Motor neuron (in vitro differentiated cells): ENCODE data around the gene NPAS1. TPM values are rescaled to one million over a fixed set of nuclear protein-coding genes. Genes with fewer than 3 reads are reported as not detected.
"Not testable (repeated sequence)": the region's sequence is repeated elsewhere in the genome, so short reads cannot be mapped to it uniquely, and the experiment has no call there.

Experiments used
- ATAC-seq, 8 experiments: fragments of 200-7000 bp; cut with Tn5 transposase; replicated peaks in 6 of 8; 2 replicates each; pipeline ENCODE4 v1.8.0; 2021; ENCODE audit warnings: mild to moderate bottlenecking in 8 of 8, moderate library complexity in 8 of 8
- H3K27ac ChIP-seq, 2 donors: fragments of 250-450 bp; sonication (Bioruptor Pico); 2 replicates each; pipeline ENCODE4 v1.9.0; 2021; ENCODE audit warnings: antibody characterized with exemption in 2 of 2, mild to moderate bottlenecking in 2 of 2, moderate library complexity in 1 of 2
- H3K4me1 ChIP-seq, 2 donors: fragments of 250-450 bp; sonication (Bioruptor Pico); replicated peaks in 1 of 2; 2 replicates each; pipeline ENCODE4 v1.6.1; 2021; ENCODE audit warnings: antibody characterized with exemption in 2 of 2, mild to moderate bottlenecking in 2 of 2, moderate library complexity in 1 of 2
- H3K4me3 ChIP-seq, 5 donors: fragments of 250-450 bp; sonication (Bioruptor Pico); 2 replicates each; pipeline ENCODE4 v1.9.0; 2021; ENCODE audit warnings: antibody characterized with exemption in 5 of 5, mild to moderate bottlenecking in 5 of 5, moderate library complexity in 4 of 5
- WGBS, 10 experiments: fragments of 450-650 bp; shearing (Covaris generic); methylation state at CpG; one replicate each; pipeline ENCODE4 v1.0.0; 2022; 5-methylcytosine and 5-hydroxymethylcytosine counted together
- in situ Hi-C, 9 experiments: fragments of 400-800 bp; cut with MboI; loops; one replicate each; pipeline ENCODE4 v1.15.0; 2021; ENCODE audit warnings: low sequenced_read_pairs in 9 of 9, low pct_unique_long_range_greater_than_20kb in 2 of 9; ENCODE audit not compliant: unreplicated experiment in 9 of 9
- total RNA-seq, 8 experiments: library from RNA; unstranded; fragments of 300-600 nt; gene quantifications; 2 replicates each; pipeline versions ENCODE4 v1.2.3 to v1.2.4, GENCODE V29; 2022

Gene NPAS1
- total RNA-seq, 8 experiments from 2014 or later, result 0.63 to 3.8 (median 1.6) TPM

DNA sequence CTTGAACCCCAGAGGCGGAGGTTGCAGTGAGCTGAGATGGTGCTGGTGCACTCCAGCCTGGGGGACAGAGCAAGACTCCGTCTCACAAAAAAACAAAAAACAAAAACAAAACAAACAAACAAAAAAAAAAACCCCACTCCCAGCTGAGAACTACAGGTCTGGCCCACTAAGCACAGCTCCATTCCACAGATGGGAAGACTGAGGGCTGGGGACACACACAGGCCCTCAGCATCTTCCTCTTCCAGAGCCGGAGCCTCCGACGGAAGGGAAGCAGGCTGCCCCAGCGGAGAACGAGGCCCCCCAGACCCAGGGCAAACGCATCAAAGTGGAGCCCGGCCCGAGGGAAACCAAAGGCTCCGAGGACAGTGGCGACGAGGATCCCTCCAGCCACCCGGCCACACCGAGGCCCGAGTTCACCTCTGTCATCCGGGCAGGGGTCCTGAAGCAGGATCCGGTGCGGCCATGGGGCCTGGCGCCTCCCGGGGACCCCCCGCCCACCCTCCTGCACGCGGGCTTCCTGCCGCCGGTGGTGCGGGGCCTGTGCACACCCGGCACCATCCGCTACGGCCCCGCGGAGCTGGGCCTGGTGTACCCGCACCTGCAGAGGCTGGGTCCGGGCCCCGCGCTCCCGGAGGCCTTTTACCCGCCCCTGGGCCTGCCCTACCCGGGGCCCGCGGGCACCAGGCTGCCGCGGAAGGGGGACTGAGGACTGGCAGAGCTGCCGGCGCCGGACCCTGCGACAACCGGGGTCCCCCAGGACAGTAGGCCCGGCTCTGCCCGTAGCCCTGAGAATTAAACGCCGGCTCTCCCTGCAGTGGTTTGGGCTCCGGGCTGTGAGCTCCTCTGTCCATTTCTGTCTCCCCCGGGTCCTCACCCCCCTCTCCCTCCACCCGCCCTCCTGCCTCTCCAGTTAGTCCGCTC, 25.6 kb downstream of the NPAS1 start:
- Histone ChIP-seq H3K27ac (no peak overlapping the region), H3K4me1 (peaks cover 6 to 7% of the 10 kb centered on the region in 2 donors), H3K4me3 (no peak overlapping the region)
- ATAC-seq, result no peak
- WGBS, 10 experiments, result 100% methylated on average over 1 to 6 of the region's 56 CpGs; no CpG with 5 or more reads in 4 of the 10 experiments
- in situ Hi-C loops, result no loop called here

- 100% methylated on average over 1 of the region's 45 CpGs; no CpG with 5 or more reads in 8 of the 10 experiments for WGBS, 10 experiments
- ATAC-seq, result no peak
- Histone ChIP-seq H3K4me3 (no peak overlapping the region), H3K27ac (no peak overlapping the region), H3K4me1 (peaks cover 6 to 7% of the 10 kb centered on the region in 2 donors)
- in situ Hi-C loops, result no loop called here
Measured at GRCh38 chr19:47045867-47046470, 26.3 kb downstream of the NPAS1 start.

DNA sequence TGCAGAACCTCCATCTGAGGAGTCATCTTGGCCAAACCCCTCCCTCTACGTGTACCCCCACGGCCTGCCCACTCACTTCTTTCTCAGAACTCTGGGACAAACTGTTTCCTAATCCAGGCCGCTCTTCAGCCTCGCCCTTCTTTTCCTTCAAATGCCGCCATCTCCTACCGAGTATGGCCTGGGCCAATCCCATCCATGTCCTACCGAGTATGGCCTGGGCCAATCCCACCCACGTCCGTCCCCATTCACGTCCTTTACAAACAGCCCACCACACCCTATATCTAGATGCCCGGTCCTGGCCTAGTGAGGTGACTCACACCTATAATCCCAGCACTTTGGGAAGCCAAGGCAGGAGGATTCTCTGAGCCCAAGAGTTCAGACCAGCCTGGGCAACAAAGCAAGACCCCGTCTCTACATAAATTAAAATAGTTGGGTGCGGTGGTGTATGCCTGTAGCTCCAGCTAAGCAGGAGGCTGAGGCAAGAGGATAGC, 27.7 kb downstream of the NPAS1 start:
- peak overlapping the region; percentile 76 to 84 for H3K27ac ChIP-seq
- in situ Hi-C loops, result no loop called here
- ATAC-seq, result no peak
- 56 to 90% (median 82%) methylated on average over 1 to 9 of the region's 13 CpGs; no CpG with 5 or more reads in 3 of the 10 experiments for WGBS, 10 experiments
- peaks cover 6 to 7% of the 10 kb centered on the region in 2 donors for H3K4me1 ChIP-seq
- peak overlapping the region; percentile 72 to 93 (median 87) for H3K4me3 ChIP-seq

- in situ Hi-C loops, result no loop called here
- Histone ChIP-seq H3K4me1 (peaks cover 6 to 7% of the 10 kb centered on the region in 2 donors), H3K27ac (peak overlapping the region; percentile 76 to 84), H3K4me3 (peak overlapping the region; percentile 72 to 93 (median 87))
- WGBS, 10 experiments, result 0 to 25% (median 0%) methylated on average over 1 to 9 of the region's 42 CpGs; no CpG with 5 or more reads in 4 of the 10 experiments
- ATAC-seq, result peak; percentile 59 to 79 (median 76)
Measured at GRCh38 chr19:47047763-47048405, 28.2 kb downstream of the NPAS1 start.

- WGBS, 10 experiments, result 0 to 83% (median 47%) methylated on average over 1 to 7 of the region's 9 CpGs; no CpG with 5 or more reads in 2 of the 10 experiments
- in situ Hi-C loops, result no loop called here
- peak in 3 of 8 experiments; percentile 20 to 54 (median 39) for ATAC-seq
- H3K4me3 ChIP-seq, result peak overlapping the region in 2 of 5 donors; percentile 2 to 9
- no peak overlapping the region for H3K27ac ChIP-seq
- peaks cover 6 to 7% of the 10 kb centered on the region in 2 donors for H3K4me1 ChIP-seq
Measured at GRCh38 chr19:47049307-47049700, 29.7 kb downstream of the NPAS1 start.

DNA sequence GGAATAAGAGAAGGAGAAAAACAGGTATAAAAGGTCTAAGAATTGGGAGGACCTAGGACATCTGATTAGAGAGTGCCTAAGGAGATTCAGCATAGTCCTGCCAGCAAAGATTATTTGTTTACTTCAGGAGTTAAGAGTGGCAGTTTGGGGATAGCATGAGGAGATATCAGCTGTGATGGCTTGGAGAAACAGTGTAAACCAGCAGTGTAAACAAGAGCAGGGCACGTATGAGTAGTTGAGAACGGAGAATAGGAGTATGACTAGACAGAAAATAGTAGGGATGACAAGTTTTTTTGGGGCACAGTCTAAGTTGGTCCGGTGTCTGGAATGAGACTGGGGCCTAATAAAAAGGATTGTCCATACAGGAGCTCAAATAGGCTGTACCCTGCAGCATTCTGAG, 30.9 kb downstream of the NPAS1 start:
- ATAC-seq, H3K4me3 ChIP-seq, in situ Hi-C loops, H3K4me1 ChIP-seq, H3K27ac ChIP-seq: not testable (repeated sequence)
- WGBS, 10 experiments, result no CpG with 5 or more reads among the region's 3 CpGs

DNA sequence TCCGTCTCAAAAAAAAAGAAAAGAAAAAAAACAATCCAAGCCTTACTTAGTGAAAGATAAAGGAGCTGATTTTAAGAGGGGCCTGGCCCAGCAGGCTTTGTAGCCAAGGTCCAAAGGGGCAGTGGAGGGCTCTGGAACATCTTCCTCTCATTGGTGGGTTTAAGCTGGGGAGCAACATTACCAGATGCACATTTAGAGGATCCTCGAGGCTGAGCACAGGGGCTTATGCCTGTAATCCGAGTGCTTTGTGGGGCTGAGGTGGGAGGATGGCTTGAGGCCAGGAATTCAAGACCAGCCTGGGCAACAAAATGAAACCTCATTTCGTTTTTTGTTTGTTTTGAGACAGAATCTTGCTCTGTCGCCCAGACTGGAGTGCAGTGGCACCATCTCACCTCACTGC, 36.8 kb downstream of the NPAS1 start:
- Histone ChIP-seq H3K4me3 (no peak overlapping the region), H3K4me1 (no peaks in the 10 kb centered on the region), H3K27ac (no peak overlapping the region)
- peak in 1 of 8 experiments; percentile 36 for ATAC-seq
- WGBS, 10 experiments, result 0 to 80% (median 40%) methylated on average over 1 to 3 of the region's 5 CpGs; no CpG with 5 or more reads in 3 of the 10 experiments
- in situ Hi-C loops, result no loop called here

DNA sequence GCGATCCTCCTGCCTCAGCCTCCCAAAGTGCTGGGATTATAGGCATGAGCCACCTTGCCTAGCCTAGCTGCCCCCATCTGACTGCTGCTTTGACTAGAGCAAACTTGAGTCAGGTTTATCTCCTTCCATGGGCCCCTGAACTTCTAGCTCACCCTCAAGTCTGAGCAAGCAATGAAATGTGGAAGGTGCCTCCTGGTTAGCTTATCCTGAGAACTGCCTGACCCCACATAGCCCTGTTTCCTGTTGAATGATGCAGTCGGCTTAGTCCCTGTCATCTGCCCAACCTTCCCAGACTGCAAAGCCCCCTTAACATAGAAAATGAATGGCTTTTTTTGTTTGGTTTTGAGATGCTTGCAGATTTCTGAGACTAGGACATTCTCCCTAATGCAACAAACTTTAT, 37.7 kb downstream of the NPAS1 start:
- peak in 1 of 8 experiments; percentile 27 for ATAC-seq
- H3K4me1 ChIP-seq, result no peaks in the 10 kb centered on the region
- no peak overlapping the region for H3K4me3 ChIP-seq
- 71 to 90% (median 81%) methylated on average over 1 to 2 of the region's 2 CpGs; no CpG with 5 or more reads in 6 of the 10 experiments for WGBS, 10 experiments
- in situ Hi-C loops, result no loop called here
- H3K27ac ChIP-seq, result no peak overlapping the region

- no peak for ATAC-seq
- no peak overlapping the region for H3K27ac ChIP-seq
- in situ Hi-C loops, result no loop called here
Measured at GRCh38 chr19:47058621-47059022, 39.0 kb downstream of the NPAS1 start.

DNA sequence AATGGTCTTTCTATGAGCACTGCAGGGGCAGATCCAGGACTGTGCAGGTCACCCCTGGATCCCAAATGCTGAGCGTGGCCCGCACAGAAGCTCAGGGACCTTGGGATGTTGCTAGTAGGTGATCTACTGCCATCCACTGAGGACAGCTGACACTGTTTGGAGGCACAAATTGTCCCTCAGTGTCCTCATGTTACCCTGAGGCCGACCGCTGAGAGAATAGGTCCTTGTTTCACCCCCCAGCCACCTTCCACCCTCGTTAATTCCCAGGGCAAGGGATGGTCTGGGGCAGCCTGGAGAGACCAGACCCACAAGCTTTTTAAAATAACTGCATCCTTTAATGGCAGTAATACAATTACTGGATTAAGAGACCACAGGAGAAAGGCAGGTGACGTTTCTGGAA, 44.2 kb downstream of the NPAS1 start:
- in situ Hi-C loops, result no loop called here
- Histone ChIP-seq H3K27ac (no peak overlapping the region), H3K4me1 (no peaks in the 10 kb centered on the region), H3K4me3 (no peak overlapping the region)
- no peak for ATAC-seq
- 50 to 100% (median 90%) methylated on average over 1 to 6 of the region's 6 CpGs; no CpG with 5 or more reads in 3 of the 10 experiments for WGBS, 10 experiments

More at GRCh38 chr19:47058621-47059022, 39.0 kb downstream of the NPAS1 start:
- no peaks in the 10 kb centered on the region for H3K4me1 ChIP-seq
- WGBS, 10 experiments, result 40 to 100% (median 90%) methylated on average over 1 to 4 of the region's 11 CpGs; no CpG with 5 or more reads in 4 of the 10 experiments
- no peak overlapping the region for H3K4me3 ChIP-seq

GRCh38 chr19:47065242-47065641, 45.6 kb downstream of the NPAS1 start:
- WGBS, 10 experiments, result 60 to 100% (median 100%) methylated on average over 1 to 4 of the region's 11 CpGs; no CpG with 5 or more reads in 5 of the 10 experiments
- peak in 2 of 8 experiments; percentile 9 to 19 for ATAC-seq
- Histone ChIP-seq H3K4me1 (no peaks in the 10 kb centered on the region), H3K27ac (no peak overlapping the region), H3K4me3 (no peak overlapping the region)
- in situ Hi-C loops, result no loop called here

DNA sequence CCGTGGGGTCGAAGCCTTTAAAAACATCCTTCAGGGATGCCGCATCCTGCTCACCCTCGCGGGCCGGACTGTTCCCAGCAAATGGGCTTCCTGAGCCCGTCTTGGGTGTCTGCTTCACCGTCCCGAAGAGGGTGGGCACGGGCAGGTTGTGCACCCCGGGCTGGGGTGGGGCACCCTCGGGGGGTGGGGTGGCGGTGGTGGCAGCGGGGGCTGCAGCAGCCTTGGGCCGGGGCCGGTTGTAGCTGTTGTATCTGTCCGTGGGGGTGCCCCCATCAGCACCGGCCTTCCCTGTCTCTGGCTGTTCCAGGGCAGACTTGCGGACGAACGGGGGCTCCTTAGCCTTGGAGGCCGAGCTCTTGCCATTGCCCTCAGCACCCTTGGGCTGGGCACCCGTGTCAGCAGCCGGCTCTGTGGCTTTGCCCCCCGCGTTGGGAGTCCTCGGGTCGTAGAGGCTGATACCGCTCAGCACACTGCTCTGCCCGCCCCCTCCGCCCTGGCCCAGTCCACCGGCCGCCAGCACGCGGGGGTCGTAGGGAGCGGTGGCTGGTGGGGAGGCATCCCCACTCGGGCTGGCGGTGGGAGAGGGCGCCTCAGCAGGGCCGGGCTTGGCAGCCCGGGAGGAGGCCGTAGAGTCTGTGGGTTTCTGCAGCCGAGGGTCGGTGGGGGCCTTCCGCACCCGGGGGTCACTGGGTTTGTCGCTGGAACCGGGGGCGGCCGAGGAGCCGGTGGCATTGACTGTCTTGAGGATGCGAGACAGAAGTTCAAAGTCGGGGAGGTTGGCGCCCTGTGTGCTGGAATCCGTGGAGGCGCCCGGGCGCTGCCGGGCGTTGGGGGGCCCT, 47.0 kb downstream of the NPAS1 start:
- in situ Hi-C loops, result no loop called here
- no peaks in the 10 kb centered on the region for H3K4me1 ChIP-seq
- ATAC-seq, result peak in 4 of 8 experiments; percentile 13 to 33 (median 20)
- H3K27ac ChIP-seq, result no peak overlapping the region
- no peak overlapping the region for H3K4me3 ChIP-seq
- WGBS, 10 experiments, result 40 to 80% (median 77%) methylated on average over 1 to 4 of the region's 61 CpGs; no CpG with 5 or more reads in 6 of the 10 experiments
